Measurements from ENCODE around the gene GPATCH2. TPM values are rescaled to one million over a fixed set of nuclear protein-coding genes. Genes with fewer than 3 reads are reported as not detected.

Gene GPATCH2
- total RNA-seq, 1 experiment from 2014 or later, result 34.5 TPM

DNA sequence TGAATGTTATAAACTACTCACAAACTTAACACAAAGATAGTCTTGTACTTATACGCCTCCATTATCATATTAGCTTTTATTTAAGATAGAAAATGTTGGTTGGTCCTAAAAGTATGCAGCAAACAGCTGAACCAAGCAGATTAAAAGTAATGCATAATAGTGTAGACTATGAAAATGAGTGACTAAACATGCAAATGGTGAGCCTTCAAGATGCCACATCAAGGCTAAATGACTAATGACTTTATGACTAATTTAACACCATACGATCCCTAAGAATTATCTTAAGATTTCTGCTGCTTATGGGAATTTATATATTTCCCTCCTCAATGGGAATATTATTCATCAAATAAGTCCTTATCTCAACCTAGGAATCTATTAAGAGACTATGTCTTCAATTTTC lies 4.6 kb downstream of the GPATCH2 start:
- Mint-ChIP-seq H3K27ac (ENCODE audit: low read depth, unreplicated experiment) (no peak overlapping the region), H3K4me3 (ENCODE audit: unreplicated experiment) (no peak overlapping the region), H3K27me3 (ENCODE audit: insufficient read depth, unreplicated experiment) (no peaks in the 10 kb centered on the region), H3K4me1 (ENCODE audit: insufficient read depth, unreplicated experiment) (peaks cover 28% of the 10 kb centered on the region), H3K9me3 (ENCODE audit: unreplicated experiment) (no peaks in the 10 kb centered on the region), H3K36me3 (ENCODE audit: insufficient read depth, unreplicated experiment) (no peaks in the 10 kb centered on the region)
- BruUV-seq (replicated peaks), result no TSS peak
- intact Hi-C loops (cut with micrococcal nuclease), result no loop called here
- ChIA-PET CTCF (no interaction called here), POLR2A (interaction anchor here (1.4 kb wide), 1 partner anchor 18 kb away, joined by 4 read pairs; no protein-coding TSS in a partner anchor)
- DNase-seq (ENCODE audit: unreplicated experiment), result no peak
- TF ChIP-seq, protein P1, sequence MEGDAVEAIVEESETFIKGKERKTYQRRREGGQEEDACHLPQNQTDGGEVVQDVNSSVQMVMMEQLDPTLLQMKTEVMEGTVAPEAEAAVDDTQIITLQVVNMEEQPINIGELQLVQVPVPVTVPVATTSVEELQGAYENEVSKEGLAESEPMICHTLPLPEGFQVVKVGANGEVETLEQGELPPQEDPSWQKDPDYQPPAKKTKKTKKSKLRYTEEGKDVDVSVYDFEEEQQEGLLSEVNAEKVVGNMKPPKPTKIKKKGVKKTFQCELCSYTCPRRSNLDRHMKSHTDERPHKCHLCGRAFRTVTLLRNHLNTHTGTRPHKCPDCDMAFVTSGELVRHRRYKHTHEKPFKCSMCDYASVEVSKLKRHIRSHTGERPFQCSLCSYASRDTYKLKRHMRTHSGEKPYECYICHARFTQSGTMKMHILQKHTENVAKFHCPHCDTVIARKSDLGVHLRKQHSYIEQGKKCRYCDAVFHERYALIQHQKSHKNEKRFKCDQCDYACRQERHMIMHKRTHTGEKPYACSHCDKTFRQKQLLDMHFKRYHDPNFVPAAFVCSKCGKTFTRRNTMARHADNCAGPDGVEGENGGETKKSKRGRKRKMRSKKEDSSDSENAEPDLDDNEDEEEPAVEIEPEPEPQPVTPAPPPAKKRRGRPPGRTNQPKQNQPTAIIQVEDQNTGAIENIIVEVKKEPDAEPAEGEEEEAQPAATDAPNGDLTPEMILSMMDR (IDR thresholded peaks at IDR 0.05; ENCODE audit: unreplicated experiment), result no peak

DNA sequence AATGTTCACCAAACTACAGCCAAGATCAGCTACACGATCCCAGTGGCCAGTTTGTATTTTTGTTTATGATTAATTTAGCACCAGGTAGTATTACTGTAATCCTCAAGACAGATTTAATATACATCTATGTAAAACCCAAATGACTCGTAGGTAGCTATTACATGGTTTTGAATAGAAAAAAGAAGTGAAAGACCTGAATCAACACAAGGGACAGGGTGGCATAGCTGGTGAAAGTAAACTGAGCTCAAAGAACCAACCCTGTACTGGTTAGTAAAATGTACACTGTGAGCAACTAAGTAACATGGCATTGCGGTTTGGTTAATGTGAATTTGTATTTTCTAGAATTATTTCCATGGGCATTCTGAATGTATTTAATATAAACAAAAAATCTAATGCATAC lies 8.8 kb downstream of the GPATCH2 start:
- ChIA-PET POLR2A (interaction anchor here (1.2 to 2.8 kb wide), 3 partner anchors 9 to 20 kb away, joined by 4 to 27 read pairs (median 4); partner anchors contain the start of genes GPATCH2 and SPATA17), CTCF (interaction anchor here (0.6 to 4.7 kb wide), 7 partner anchors 9 to 1401 kb away, joined by 3 to 21 read pairs (median 3); partner anchors contain the start of genes GPATCH2 and SPATA17)
- Mint-ChIP-seq H3K9me3 (ENCODE audit: unreplicated experiment) (no peaks in the 10 kb centered on the region), H3K4me3 (ENCODE audit: unreplicated experiment) (no peak overlapping the region), H3K4me1 (ENCODE audit: insufficient read depth, unreplicated experiment) (no peaks in the 10 kb centered on the region), H3K27ac (ENCODE audit: low read depth, unreplicated experiment) (no peak overlapping the region), H3K27me3 (ENCODE audit: insufficient read depth, unreplicated experiment) (no peaks in the 10 kb centered on the region), H3K36me3 (ENCODE audit: insufficient read depth, unreplicated experiment) (peaks cover 28% of the 10 kb centered on the region)
- intact Hi-C loops (cut with micrococcal nuclease), result no loop called here
- no peak for DNase-seq (ENCODE audit: unreplicated experiment)
- BruUV-seq (replicated peaks), result no TSS peak
- TF ChIP-seq, protein P1 (IDR thresholded peaks at IDR 0.05; ENCODE audit: unreplicated experiment), result no peak

DNA sequence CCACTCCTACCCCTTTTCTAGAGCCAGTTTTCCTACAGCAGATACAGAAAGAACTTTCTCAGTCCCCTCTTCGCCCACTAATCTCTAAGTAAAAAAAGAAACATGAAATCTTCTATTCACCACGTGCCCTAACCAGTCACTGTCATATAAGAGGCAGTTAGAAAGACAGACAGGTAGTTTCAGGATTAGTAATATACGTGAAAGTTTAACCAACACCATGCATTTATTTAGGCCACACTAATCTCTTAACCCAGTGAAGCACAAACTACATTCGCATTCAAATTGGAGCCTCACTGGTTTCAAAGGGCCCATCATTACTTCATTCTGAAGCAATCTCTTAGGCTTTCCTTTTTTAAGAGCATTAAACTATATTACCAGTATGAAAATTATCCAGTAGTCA lies 10.1 kb downstream of the GPATCH2 start:
- TF ChIP-seq, protein P1 (IDR thresholded peaks at IDR 0.05; ENCODE audit: unreplicated experiment), result no peak
- intact Hi-C loops (cut with micrococcal nuclease), result no loop called here
- DNase-seq (ENCODE audit: unreplicated experiment), result no peak
- Mint-ChIP-seq H3K9me3 (ENCODE audit: unreplicated experiment) (no peaks in the 10 kb centered on the region), H3K36me3 (ENCODE audit: insufficient read depth, unreplicated experiment) (peaks cover 28% of the 10 kb centered on the region), H3K27me3 (ENCODE audit: insufficient read depth, unreplicated experiment) (no peaks in the 10 kb centered on the region), H3K27ac (ENCODE audit: low read depth, unreplicated experiment) (no peak overlapping the region), H3K4me1 (ENCODE audit: insufficient read depth, unreplicated experiment) (no peaks in the 10 kb centered on the region), H3K4me3 (ENCODE audit: unreplicated experiment) (no peak overlapping the region)
- BruUV-seq (replicated peaks), result no TSS peak
- ChIA-PET POLR2A (interaction anchor here (0.6 to 4.0 kb wide), 3 partner anchors 10 to 85 kb away, joined by 3 to 27 read pairs (median 13); partner anchors contain the start of genes GPATCH2 and SPATA17), CTCF (interaction anchor here (4.7 kb wide), 1 partner anchor 10 kb away, joined by 21 read pairs; the partner anchor contains the start of genes GPATCH2 and SPATA17)

DNA sequence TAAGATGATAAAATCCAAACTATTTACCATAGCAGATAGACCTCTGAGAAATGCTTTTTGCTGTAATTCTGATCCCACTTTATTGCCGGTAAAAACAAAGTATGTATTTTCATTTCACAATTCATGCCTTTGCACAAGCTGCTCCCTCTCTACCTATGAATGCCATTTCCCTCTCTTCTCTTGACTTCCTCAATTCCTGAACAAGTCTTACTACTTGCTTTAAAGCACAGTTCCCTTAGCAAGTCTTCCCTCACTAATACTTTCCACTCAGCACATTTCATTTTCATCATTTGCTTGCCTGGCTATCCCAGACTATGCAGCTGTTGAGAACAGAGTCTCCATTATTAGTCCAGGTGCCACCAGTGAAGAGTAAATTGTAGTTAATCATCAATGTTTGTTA lies 13.8 kb downstream of the GPATCH2 start:
- Mint-ChIP-seq H3K4me3 (ENCODE audit: unreplicated experiment) (no peak overlapping the region), H3K9me3 (ENCODE audit: unreplicated experiment) (no peaks in the 10 kb centered on the region), H3K27me3 (ENCODE audit: insufficient read depth, unreplicated experiment) (no peaks in the 10 kb centered on the region), H3K27ac (ENCODE audit: low read depth, unreplicated experiment) (no peak overlapping the region), H3K36me3 (ENCODE audit: insufficient read depth, unreplicated experiment) (peaks cover 43% of the 10 kb centered on the region), H3K4me1 (ENCODE audit: insufficient read depth, unreplicated experiment) (no peaks in the 10 kb centered on the region)
- intact Hi-C loops (cut with micrococcal nuclease), result no loop called here
- ChIA-PET CTCF (interaction anchor here (1.6 kb wide), 1 partner anchor 14 kb away, joined by 5 read pairs; the partner anchor contains the start of genes GPATCH2 and SPATA17), POLR2A (interaction anchor here (1.0 to 4.1 kb wide), 4 partner anchors 8 to 29 kb away, joined by 3 to 29 read pairs (median 8); partner anchors contain the start of genes GPATCH2 and SPATA17)
- no peak for DNase-seq (ENCODE audit: unreplicated experiment)
- no TSS peak for BruUV-seq (replicated peaks)
- TF ChIP-seq, protein P1 (IDR thresholded peaks at IDR 0.05; ENCODE audit: unreplicated experiment), result no peak
